H9 (cell line): Measurements from ENCODE around the gene RBM27. TPM values are rescaled to one million over a fixed set of nuclear protein-coding genes. Genes with fewer than 3 reads are reported as not detected.

Source experiments
- DNase-seq: peaks from one replicate; pipeline ENCODE4 v3.0.0-alpha.2; 2017
- H2AFZ ChIP-seq: one replicate; pipeline ENCODE4 v1.6.1; 2013; ENCODE audit warnings: mild to moderate bottlenecking, low read length, control low read depth, moderate library complexity
- H2AK5ac ChIP-seq: 2 replicates; pipeline ENCODE4 v1.6.1; 2013; ENCODE audit warnings: low read length, control low read depth, mixed read lengths; ENCODE audit not compliant: insufficient read length
- H2BK120ac ChIP-seq: one replicate; pipeline ENCODE4 v1.6.1; 2013; ENCODE audit warnings: low read depth, mild to moderate bottlenecking, low read length, control low read depth, inconsistent platforms; ENCODE audit not compliant: poor library complexity, severe bottlenecking
- H2BK12ac ChIP-seq: 2 replicates; pipeline ENCODE4 v1.6.1; 2013; ENCODE audit warnings: low read length, control low read depth, mixed read lengths, low read depth; ENCODE audit not compliant: insufficient read length
- H2BK15ac ChIP-seq: 2 replicates; pipeline ENCODE4 v1.6.1; 2013; ENCODE audit warnings: low read depth, low read length, control low read depth
- H2BK20ac ChIP-seq: one replicate; pipeline ENCODE4 v1.6.1; 2013; ENCODE audit warnings: low read depth, mild to moderate bottlenecking, low read length, control low read depth, inconsistent platforms; ENCODE audit not compliant: poor library complexity, severe bottlenecking
- H2BK5ac ChIP-seq: 2 replicates; pipeline ENCODE4 v1.6.1; 2013; ENCODE audit warnings: low read length, control low read depth, mixed read lengths; ENCODE audit not compliant: insufficient read length
- H3K14ac ChIP-seq: 2 replicates; pipeline ENCODE4 v1.6.1; 2013; ENCODE audit warnings: low read length, control low read depth; ENCODE audit not compliant: insufficient read depth
- H3K18ac ChIP-seq: 2 replicates; pipeline ENCODE4 v1.6.1; 2013; ENCODE audit warnings: low read depth, mild to moderate bottlenecking, mixed read lengths, low read length, control low read depth; ENCODE audit not compliant: insufficient read length
- H3K23ac ChIP-seq: 2 replicates; pipeline ENCODE4 v1.6.1; 2013; ENCODE audit warnings: low read length, control low read depth, mixed read lengths, low read depth; ENCODE audit not compliant: insufficient read length
- H3K23me2 ChIP-seq: 2 replicates; pipeline ENCODE4 v1.6.1; 2013; ENCODE audit warnings: low read depth, mild to moderate bottlenecking, mixed read lengths, low read length, control low read depth; ENCODE audit not compliant: insufficient read length, poor library complexity, severe bottlenecking
- H3K27ac ChIP-seq: 2 replicates; pipeline ENCODE4 v1.5.1; 2013; ENCODE audit warnings: low read length, control low read depth, mixed read lengths, low read depth; ENCODE audit not compliant: insufficient read length
- H3K27me3 ChIP-seq: 2 replicates; pipeline ENCODE4 v1.6.1; 2013; ENCODE audit warnings: low read length, control low read depth, inconsistent platforms; ENCODE audit not compliant: insufficient read depth
- H3K4ac ChIP-seq: 2 replicates; pipeline ENCODE4 v1.6.1; 2013; ENCODE audit warnings: low read depth, mild to moderate bottlenecking, control low read depth, inconsistent platforms, low read length, moderate library complexity
- H3K4me1 ChIP-seq: 2 replicates; pipeline ENCODE4 v1.6.1; 2013; ENCODE audit warnings: low read length, control low read depth, inconsistent platforms; ENCODE audit not compliant: insufficient read depth
- H3K4me2 ChIP-seq: 2 replicates; pipeline ENCODE4 v1.6.1; 2013; ENCODE audit warnings: low read length, control low read depth, mixed read lengths; ENCODE audit not compliant: insufficient read length, insufficient read depth
- H3K56ac ChIP-seq: 2 replicates; pipeline ENCODE4 v1.6.1; 2013; ENCODE audit warnings: low read depth, mild to moderate bottlenecking, mixed read lengths, low read length, control low read depth; ENCODE audit not compliant: insufficient read length
- H3K79me1 ChIP-seq: 2 replicates; pipeline ENCODE4 v1.6.1; 2013; ENCODE audit warnings: low read depth, mild to moderate bottlenecking, moderate library complexity, low read length, control low read depth, inconsistent platforms; ENCODE audit not compliant: insufficient read depth, poor library complexity, severe bottlenecking
- H3K79me2 ChIP-seq: 2 replicates; pipeline ENCODE4 v1.6.1; 2013; ENCODE audit warnings: low read length, control low read depth, inconsistent platforms; ENCODE audit not compliant: insufficient read depth
- H3K9ac ChIP-seq: 2 replicates; pipeline ENCODE4 v1.6.1; 2013; ENCODE audit warnings: low read length, control low read depth, mixed read lengths; ENCODE audit not compliant: insufficient read length; ENCODE audit errors: extremely low read depth
- H3K9me3 ChIP-seq: one replicate; pipeline ENCODE4 v1.6.1; 2013; ENCODE audit warnings: low read depth, low read length, inconsistent platforms; ENCODE audit not compliant: control insufficient read depth
- H3T11ph ChIP-seq: one replicate; pipeline ENCODE4 v1.6.1; 2013; ENCODE audit warnings: mild to moderate bottlenecking, low read length, control low read depth, inconsistent platforms
- H4K20me1 ChIP-seq: one replicate; pipeline ENCODE4 v1.6.1; 2013; ENCODE audit not compliant: control insufficient read depth, insufficient read length, insufficient read depth
- H4K5ac ChIP-seq: 2 replicates; pipeline ENCODE4 v1.6.1; 2013; ENCODE audit warnings: low read depth, mild to moderate bottlenecking, mixed read lengths, low read length, control low read depth; ENCODE audit not compliant: insufficient read length
- H4K8ac ChIP-seq: replicated peaks from 2 replicates; pipeline ENCODE4 v1.6.1; 2013; ENCODE audit warnings: low read length, control low read depth, mixed read lengths, low read depth; ENCODE audit not compliant: insufficient read length
- H4K91ac ChIP-seq: 2 replicates; pipeline ENCODE4 v1.6.1; 2013; ENCODE audit warnings: low read depth, mild to moderate bottlenecking, moderate library complexity, mixed read lengths, low read length, control low read depth; ENCODE audit not compliant: insufficient read length
- H3K27ac Mint-ChIP-seq, 3 experiments: 2 replicates in 2 of 3; 3 replicates in 1 of 3; pipeline ENCODE4 v1.8.0; 2020 to 2021; ENCODE audit warnings: mixed read lengths in 3 of 3, mild to moderate bottlenecking in 1 of 3, moderate library complexity in 1 of 3
- H3K27me3 Mint-ChIP-seq: 2 replicates; pipeline ENCODE4 v1.8.0; 2021; ENCODE audit warnings: low read depth, mild to moderate bottlenecking, moderate library complexity, mixed read lengths
- H3K36me3 Mint-ChIP-seq, 3 experiments: 2 replicates in 2 of 3; 3 replicates in 1 of 3; pipeline ENCODE4 v1.8.0; 2020 to 2021; ENCODE audit warnings: low read depth in 3 of 3, mixed read lengths in 3 of 3; ENCODE audit not compliant: insufficient read depth in 1 of 3
- H3K4me1 Mint-ChIP-seq, 2 experiments: 2 replicates each; pipeline ENCODE4 v1.8.0; 2020; ENCODE audit warnings: mixed read lengths in 2 of 2
- H3K4me3 Mint-ChIP-seq, 2 experiments: 2 replicates in 1 of 2; 3 replicates in 1 of 2; pipeline ENCODE4 v1.8.0; 2020 to 2021; ENCODE audit warnings: mild to moderate bottlenecking in 2 of 2, mixed read lengths in 2 of 2, moderate library complexity in 1 of 2
- H3K9me3 Mint-ChIP-seq, 2 experiments: 2 replicates in 1 of 2; 3 replicates in 1 of 2; pipeline ENCODE4 v1.8.0; 2020; ENCODE audit warnings: mild to moderate bottlenecking in 2 of 2, mixed read lengths in 2 of 2, moderate library complexity in 1 of 2
- WGBS: extraction: QIAGEN DNeasy Blood & Tissue Kit; methylation state at CpG from one replicate; pipeline ENCODE4 v1.1.7; 2013; ENCODE audit warnings: missing lambda C conversion rate, low lambda C conversion rate, mixed read lengths; ENCODE audit not compliant: insufficient read length; ENCODE audit errors: extremely low coverage; 5-methylcytosine and 5-hydroxymethylcytosine counted together
- total RNA-seq: library from RNA; stranded (reverse); gene quantifications from 2 replicates; pipeline ENCODE4 v1.2.1, GENCODE V29; 2021
- TF ChIP-seq, protein P1 (sequence below): fragments of 200-600 bp; sonication (generic); conservative IDR thresholded peaks from 3 replicates; pipeline ENCODE4 v1.8.0; 2021; ENCODE audit warnings: antibody characterized with exemption, mild to moderate bottlenecking

RBM27 gene
- total RNA-seq, 1 experiment from 2014 or later: 33.8 TPM

- Histone ChIP-seq H4K20me1 (no peaks in the 10 kb centered on the region), H2AFZ (no peak overlapping the region), H2BK20ac (no peak overlapping the region), H3K79me2 (peaks cover 37% of the 10 kb centered on the region; the same call in 1 of the 2 replicates), H3K9ac (peak overlapping the region; percentile 13), H3K4ac (no peak overlapping the region), H3K56ac (no peak overlapping the region), H2BK12ac (no peak overlapping the region), H4K5ac (no peak overlapping the region), H2AK5ac (no peak overlapping the region), H3K9me3 (no peaks in the 10 kb centered on the region), H3T11ph (no peak overlapping the region), H3K23me2 (peaks cover 3% of the 10 kb centered on the region), H2BK120ac (no peak overlapping the region), H4K8ac (no peak overlapping the region), H3K27ac (no peak overlapping the region), H2BK5ac (no peak overlapping the region), H2BK15ac (no peak overlapping the region), H3K4me2 (peak overlapping the region; percentile 42), H3K4me1 (no peaks in the 10 kb centered on the region), H3K14ac (no peak overlapping the region), H3K18ac (no peak overlapping the region), H4K91ac (no peak overlapping the region), H3K79me1 (peaks cover 6% of the 10 kb centered on the region), H3K27me3 (no peaks in the 10 kb centered on the region), H3K23ac (no peak overlapping the region)
- WGBS: no CpG with 5 or more reads among the region's 11 CpGs
- TF ChIP-seq, protein P1, sequence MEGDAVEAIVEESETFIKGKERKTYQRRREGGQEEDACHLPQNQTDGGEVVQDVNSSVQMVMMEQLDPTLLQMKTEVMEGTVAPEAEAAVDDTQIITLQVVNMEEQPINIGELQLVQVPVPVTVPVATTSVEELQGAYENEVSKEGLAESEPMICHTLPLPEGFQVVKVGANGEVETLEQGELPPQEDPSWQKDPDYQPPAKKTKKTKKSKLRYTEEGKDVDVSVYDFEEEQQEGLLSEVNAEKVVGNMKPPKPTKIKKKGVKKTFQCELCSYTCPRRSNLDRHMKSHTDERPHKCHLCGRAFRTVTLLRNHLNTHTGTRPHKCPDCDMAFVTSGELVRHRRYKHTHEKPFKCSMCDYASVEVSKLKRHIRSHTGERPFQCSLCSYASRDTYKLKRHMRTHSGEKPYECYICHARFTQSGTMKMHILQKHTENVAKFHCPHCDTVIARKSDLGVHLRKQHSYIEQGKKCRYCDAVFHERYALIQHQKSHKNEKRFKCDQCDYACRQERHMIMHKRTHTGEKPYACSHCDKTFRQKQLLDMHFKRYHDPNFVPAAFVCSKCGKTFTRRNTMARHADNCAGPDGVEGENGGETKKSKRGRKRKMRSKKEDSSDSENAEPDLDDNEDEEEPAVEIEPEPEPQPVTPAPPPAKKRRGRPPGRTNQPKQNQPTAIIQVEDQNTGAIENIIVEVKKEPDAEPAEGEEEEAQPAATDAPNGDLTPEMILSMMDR: no peak
- Mint-ChIP-seq H3K4me3 (no peak overlapping the region), H3K27me3 (no peaks in the 10 kb centered on the region), H3K4me1 (peaks cover 3 to 8% of the 10 kb centered on the region in 2 experiments), H3K36me3 (peaks cover 0 to 3% (median 3%) of the 10 kb centered on the region in 3 experiments; a peak in 1 of 7 replicates), H3K27ac (no peak overlapping the region), H3K9me3 (no peaks in the 10 kb centered on the region)
- no peak for DNase-seq
Observed at GRCh38 chr5:146205499-146206202, 2.2 kb downstream of the RBM27 start.
